IMR-90 (cell line): ENCODE results near the gene SLC6A16. TPM values are rescaled to one million over a fixed set of nuclear protein-coding genes. Genes with fewer than 3 reads are reported as not detected.

Experiments used
- ATAC-seq: fragments of 200-7000 bp; cut with Tn5 transposase; 2 replicates; pipeline ENCODE4 v1.9.1; 2020; ENCODE audit warnings: low read depth, mild to moderate bottlenecking, moderate library complexity
- BruUV-seq: library from RNA; stranded (reverse); fragments of 400-500 nt; replicated peaks from 2 replicates; lab custom pipeline; 2021; lab: Mats Ljungman, UMichigan
- CTCF ChIA-PET: fragments of 300-600 bp; formaldehyde crosslinking; extraction: SDS; loops from one replicate; lab custom pipeline; 2021; ENCODE audit warnings: antibody characterized with exemption; lab: Yijun Ruan, JAX
- POLR2A ChIA-PET: fragments of 300-600 bp; sonication (Branson Sonifier 250); formaldehyde crosslinking; loops from one replicate; lab custom pipeline; 2022; ENCODE audit warnings: antibody characterized with exemption; ENCODE audit not compliant: unreplicated experiment; lab: Charles Lee
- DNase-seq: peaks from one replicate; pipeline ENCODE4 v3.0.0; 2013
- H2AFZ ChIP-seq: replicated peaks from 2 replicates; pipeline ENCODE3; 2013; ENCODE audit warnings: low read length, mild to moderate bottlenecking; ENCODE audit not compliant: poor library complexity
- H2AK5ac ChIP-seq: 2 replicates; pipeline ENCODE4 v1.6.1; 2013; ENCODE audit warnings: low read depth, low read length, inconsistent platforms
- H2AK9ac ChIP-seq: replicated peaks from 2 replicates; pipeline ENCODE3; 2013; ENCODE audit warnings: mild to moderate bottlenecking, low read depth, low read length, moderate library complexity; ENCODE audit not compliant: poor library complexity
- H2BK120ac ChIP-seq: 2 replicates; pipeline ENCODE4 v1.6.1; 2013; ENCODE audit warnings: low read depth, low read length, inconsistent platforms
- H2BK15ac ChIP-seq: 3 replicates; pipeline ENCODE4 v1.6.1; 2013; ENCODE audit warnings: low read depth, low read length, inconsistent platforms
- H2BK20ac ChIP-seq: 2 replicates; pipeline ENCODE4 v1.6.1; 2013; ENCODE audit warnings: low read depth, mild to moderate bottlenecking, inconsistent platforms, low read length, moderate library complexity
- H2BK5ac ChIP-seq: 2 replicates; pipeline ENCODE4 v1.6.1; 2013; ENCODE audit warnings: mild to moderate bottlenecking, low read depth, low read length, inconsistent platforms; ENCODE audit not compliant: poor library complexity, severe bottlenecking
- H3K14ac ChIP-seq: replicated peaks from 2 replicates; pipeline ENCODE4 v1.6.1; 2013; ENCODE audit warnings: low read depth, low read length, inconsistent platforms
- H3K18ac ChIP-seq: 2 replicates; pipeline ENCODE4 v1.6.1; 2013; ENCODE audit warnings: low read depth, low read length, control low read depth
- H3K23ac ChIP-seq: 2 replicates; pipeline ENCODE4 v1.6.1; 2013; ENCODE audit warnings: low read depth, low read length, inconsistent platforms
- H3K27ac ChIP-seq: 2 replicates; pipeline ENCODE4 v1.5.1; 2013; ENCODE audit warnings: mild to moderate bottlenecking, control low read depth, low read length; ENCODE audit not compliant: insufficient read depth
- H3K27me3 ChIP-seq: 2 replicates; pipeline ENCODE4 v1.6.1; 2013; ENCODE audit warnings: low read length; ENCODE audit not compliant: control insufficient read depth, insufficient read depth
- H3K36me3 ChIP-seq: 2 replicates; pipeline ENCODE4 v1.6.1; 2013; ENCODE audit warnings: low read length, mixed read lengths; ENCODE audit not compliant: control insufficient read depth, insufficient read depth
- H3K4ac ChIP-seq: 2 replicates; pipeline ENCODE4 v1.6.1; 2013; ENCODE audit warnings: low read depth, low read length, inconsistent platforms
- H3K4me1 ChIP-seq: 2 replicates; pipeline ENCODE4 v1.6.1; 2013; ENCODE audit warnings: low read length, mixed read lengths; ENCODE audit not compliant: control insufficient read depth, insufficient read depth
- H3K4me2 ChIP-seq: 2 replicates; pipeline ENCODE4 v1.6.1; 2013; ENCODE audit warnings: low read depth, mild to moderate bottlenecking, control low read depth, low read length, moderate library complexity
- H3K4me3 ChIP-seq: 2 replicates; pipeline ENCODE4 v1.5.1; 2013; ENCODE audit warnings: low read depth, mild to moderate bottlenecking, control low read depth, low read length, moderate library complexity; ENCODE audit not compliant: insufficient read depth
- H3K56ac ChIP-seq: 2 replicates; pipeline ENCODE4 v1.6.1; 2013; ENCODE audit warnings: low read length, inconsistent platforms; ENCODE audit not compliant: insufficient read depth; ENCODE audit errors: extremely low read depth
- H3K79me1 ChIP-seq, 2 experiments: 2 replicates each; pipeline ENCODE4 v1.6.1; 2013; ENCODE audit warnings: low read length in 2 of 2, inconsistent platforms in 1 of 2, low read depth in 1 of 2
- H3K9ac ChIP-seq: 2 replicates; pipeline ENCODE4 v1.6.1; 2013; ENCODE audit warnings: low read depth, low read length, control low read depth
- H3K9me1 ChIP-seq: 2 replicates; pipeline ENCODE4 v1.6.1; 2013; ENCODE audit warnings: low read length, inconsistent platforms; ENCODE audit not compliant: insufficient read depth
- H3K9me3 ChIP-seq: 2 replicates; pipeline ENCODE4 v1.6.1; 2013; ENCODE audit warnings: low read length; ENCODE audit not compliant: control insufficient read depth, insufficient read depth
- H4K20me1 ChIP-seq: 2 replicates; pipeline ENCODE4 v1.6.1; 2013; ENCODE audit warnings: low read length, inconsistent platforms; ENCODE audit not compliant: insufficient read depth
- H4K5ac ChIP-seq: 2 replicates; pipeline ENCODE4 v1.6.1; 2013; ENCODE audit warnings: mild to moderate bottlenecking, low read depth, low read length, control low read depth
- H4K8ac ChIP-seq, 2 experiments: 2 replicates each; pipeline ENCODE4 v1.6.1; 2013; ENCODE audit warnings: low read depth in 2 of 2, low read length in 2 of 2, control low read depth in 1 of 2, inconsistent platforms in 1 of 2
- H4K91ac ChIP-seq: 2 replicates; pipeline ENCODE4 v1.6.1; 2013; ENCODE audit warnings: low read depth, low read length, inconsistent platforms; ENCODE audit not compliant: insufficient read depth
- BHLHE40 ChIP-seq: fragments of 150-350 bp; IDR thresholded peaks from 2 replicates; pipeline ENCODE4 v1.6.1; 2016; ENCODE audit warnings: mild to moderate bottlenecking, low read depth, low read length
- CEBPB ChIP-seq: IDR thresholded peaks from 2 replicates; pipeline ENCODE4 v1.6.1; 2012; ENCODE audit warnings: low read depth, low read length, improper control_type of control experiment
- CHD1 ChIP-seq: IDR thresholded peaks from 2 replicates; pipeline ENCODE4 v1.6.1; 2012; ENCODE audit warnings: low read depth, low read length, improper control_type of control experiment
- FOS ChIP-seq: fragments of 150-350 bp; IDR thresholded peaks from 2 replicates; pipeline ENCODE4 v1.6.1; 2016; ENCODE audit warnings: low read depth, low read length
- MAFK ChIP-seq: IDR thresholded peaks from 2 replicates; pipeline ENCODE4 v1.6.1; 2012; ENCODE audit warnings: low read depth, low read length, improper control_type of control experiment
- MXI1 ChIP-seq: IDR thresholded peaks from 2 replicates; pipeline ENCODE4 v1.6.1; 2012; ENCODE audit warnings: low read depth, mild to moderate bottlenecking, low read length, moderate library complexity, borderline replicate concordance
- NFE2L2 ChIP-seq: fragments of 150-350 bp; IDR thresholded peaks from 2 replicates; pipeline ENCODE4 v1.6.1; 2016; ENCODE audit warnings: low read depth, mild to moderate bottlenecking, low read length
- POLR2A ChIP-seq: IDR thresholded peaks from 2 replicates; pipeline ENCODE4 v1.6.1; 2012; ENCODE audit warnings: mild to moderate bottlenecking, low read depth, low read length
- RCOR1 ChIP-seq: IDR thresholded peaks from 2 replicates; pipeline ENCODE4 v1.6.1; 2012; ENCODE audit warnings: mild to moderate bottlenecking, low read length, improper control_type of control experiment; ENCODE audit not compliant: insufficient replicate concordance
- RFX5 ChIP-seq: IDR thresholded peaks from 2 replicates; pipeline ENCODE4 v1.8.0; 2012; ENCODE audit warnings: low read depth, mild to moderate bottlenecking, low read length, moderate library complexity
- SMC3 ChIP-seq: fragments of 150-350 bp; IDR thresholded peaks from 2 replicates; pipeline ENCODE4 v1.6.1; 2016; ENCODE audit warnings: low read depth, mild to moderate bottlenecking, antibody characterized with exemption, low read length, moderate library complexity
- WGBS, 2 experiments: methylation state at CpG; one replicate each; pipeline versions ENCODE4 v1.1.5 to v1.1.7; 2013; ENCODE audit warnings: missing lambda C conversion rate in 2 of 2; ENCODE audit not compliant: insufficient read length in 1 of 2; ENCODE audit errors: extremely low coverage in 2 of 2; 5-methylcytosine and 5-hydroxymethylcytosine counted together
- dilution Hi-C: fragments of 300-500 bp; cut with HindIII; formaldehyde crosslinking; loops from one replicate; pipeline ENCODE4 v1.14.3; 2018; ENCODE audit warnings: low sequenced_read_pairs; ENCODE audit not compliant: unreplicated experiment
- in situ Hi-C: fragments of 300-500 bp; cut with MboI; formaldehyde crosslinking; loops from 3 replicates; pipeline ENCODE4 v1.14.3; 2019; ENCODE audit warnings: low sequenced_read_pairs, inconsistent platforms, mixed read lengths
- intact Hi-C: fragments of 100-400 bp; cut with micrococcal nuclease; formaldehyde crosslinking; loops from 2 replicates; pipeline ENCODE4 v1.10.0; 2022
- polyA plus RNA-seq, 3 experiments: library from polyadenylated mRNA; depleted of rRNA; stranded (reverse); fragments of >200 nt; gene quantifications; 2 replicates each; pipeline ENCODE4 v1.2.3, GENCODE V29; 2012; ENCODE audit warnings: low replicate concordance in 1 of 3
- total RNA-seq: library from RNA; depleted of rRNA; stranded (reverse); fragments of >200 nt; gene quantifications from 2 replicates; pipeline ENCODE4 v1.2.3, GENCODE V29; 2012
- TF ChIP-seq, protein P1 (sequence below): conservative IDR thresholded peaks from 2 replicates; pipeline ENCODE4 v1.5.1; 2012; ENCODE audit warnings: mild to moderate bottlenecking, low read depth, low read length, improper control_type of control experiment
- TF ChIP-seq, protein P2 (sequence below): fragments of 150-350 bp; IDR thresholded peaks from 2 replicates; pipeline ENCODE4 v1.6.1; 2016; ENCODE audit warnings: low read depth, mild to moderate bottlenecking, low read length, moderate library complexity, borderline replicate concordance

SLC6A16 gene
- total and polyA plus RNA-seq, 2 of the 4 experiments (the other 2 are of a cell fraction): 0.18 to 0.89 TPM

DNA sequence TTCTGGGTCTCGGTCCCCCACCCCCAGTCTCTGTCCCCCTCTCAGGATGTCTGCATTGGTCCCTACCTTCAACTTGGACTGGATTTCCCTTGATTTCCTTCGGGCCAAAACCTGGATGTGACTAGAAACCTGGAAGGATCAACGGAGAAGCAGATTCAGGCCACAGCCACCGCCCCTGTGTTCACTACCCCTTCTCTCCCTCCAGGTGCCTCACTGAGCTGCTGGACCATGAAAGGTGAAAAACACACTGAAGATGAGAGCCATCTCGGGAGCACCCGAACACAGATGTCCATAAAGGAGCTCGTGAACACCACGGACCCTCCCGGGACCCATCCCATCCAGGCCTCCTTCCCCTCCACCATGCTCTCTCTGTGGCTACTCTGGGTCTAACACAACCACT lies 32.2 kb upstream of the SLC6A16 start:
- no peak for DNase-seq
- peaks cover 56% of the 10 kb centered on the region for H3K36me3 ChIP-seq
- 86% methylated on average over 2 of the region's 9 CpGs; no CpG with 5 or more reads in 1 of the 2 experiments for WGBS, 2 experiments
- H4K91ac ChIP-seq: no peak overlapping the region
- no peak overlapping the region for H2AK9ac ChIP-seq
- POLR2A ChIA-PET: no interaction called here
- no peak overlapping the region for H3K27ac ChIP-seq
- intact Hi-C loops (no loop called here), in situ Hi-C loops (no loop called here), dilution Hi-C loops (no loop called here)
- BruUV-seq: no TSS peak
- no peaks in the 10 kb centered on the region for H3K27me3 ChIP-seq
- no peak for TF ChIP-seq CHD1
- TF ChIP-seq NFE2L2: no peak
- no peak for TF ChIP-seq BHLHE40
- TF ChIP-seq POLR2A: no peak
- TF ChIP-seq, protein P1, sequence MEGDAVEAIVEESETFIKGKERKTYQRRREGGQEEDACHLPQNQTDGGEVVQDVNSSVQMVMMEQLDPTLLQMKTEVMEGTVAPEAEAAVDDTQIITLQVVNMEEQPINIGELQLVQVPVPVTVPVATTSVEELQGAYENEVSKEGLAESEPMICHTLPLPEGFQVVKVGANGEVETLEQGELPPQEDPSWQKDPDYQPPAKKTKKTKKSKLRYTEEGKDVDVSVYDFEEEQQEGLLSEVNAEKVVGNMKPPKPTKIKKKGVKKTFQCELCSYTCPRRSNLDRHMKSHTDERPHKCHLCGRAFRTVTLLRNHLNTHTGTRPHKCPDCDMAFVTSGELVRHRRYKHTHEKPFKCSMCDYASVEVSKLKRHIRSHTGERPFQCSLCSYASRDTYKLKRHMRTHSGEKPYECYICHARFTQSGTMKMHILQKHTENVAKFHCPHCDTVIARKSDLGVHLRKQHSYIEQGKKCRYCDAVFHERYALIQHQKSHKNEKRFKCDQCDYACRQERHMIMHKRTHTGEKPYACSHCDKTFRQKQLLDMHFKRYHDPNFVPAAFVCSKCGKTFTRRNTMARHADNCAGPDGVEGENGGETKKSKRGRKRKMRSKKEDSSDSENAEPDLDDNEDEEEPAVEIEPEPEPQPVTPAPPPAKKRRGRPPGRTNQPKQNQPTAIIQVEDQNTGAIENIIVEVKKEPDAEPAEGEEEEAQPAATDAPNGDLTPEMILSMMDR: no peak
- TF ChIP-seq SMC3: no peak
- TF ChIP-seq RFX5: no peak
- TF ChIP-seq FOS: no peak
- no peak for TF ChIP-seq MAFK
- TF ChIP-seq MXI1: no peak
- no peak for TF ChIP-seq RCOR1
- TF ChIP-seq CEBPB: no peak
- TF ChIP-seq, protein P2, sequence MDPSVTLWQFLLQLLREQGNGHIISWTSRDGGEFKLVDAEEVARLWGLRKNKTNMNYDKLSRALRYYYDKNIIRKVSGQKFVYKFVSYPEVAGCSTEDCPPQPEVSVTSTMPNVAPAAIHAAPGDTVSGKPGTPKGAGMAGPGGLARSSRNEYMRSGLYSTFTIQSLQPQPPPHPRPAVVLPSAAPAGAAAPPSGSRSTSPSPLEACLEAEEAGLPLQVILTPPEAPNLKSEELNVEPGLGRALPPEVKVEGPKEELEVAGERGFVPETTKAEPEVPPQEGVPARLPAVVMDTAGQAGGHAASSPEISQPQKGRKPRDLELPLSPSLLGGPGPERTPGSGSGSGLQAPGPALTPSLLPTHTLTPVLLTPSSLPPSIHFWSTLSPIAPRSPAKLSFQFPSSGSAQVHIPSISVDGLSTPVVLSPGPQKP: no peak
- no peak for ATAC-seq
- no peak overlapping the region for H4K8ac ChIP-seq
- peaks cover 16% of the 10 kb centered on the region; the same call in 1 of the 2 replicates for H3K9me1 ChIP-seq
- H2BK5ac ChIP-seq: no peak overlapping the region
- no peak overlapping the region for H3K9ac ChIP-seq
- no peak overlapping the region for H2BK15ac ChIP-seq
- H2AK5ac ChIP-seq: no peak overlapping the region
- no peak overlapping the region for H3K4ac ChIP-seq
- peaks cover 4% of the 10 kb centered on the region; the same call in 1 of the 2 replicates for H3K4me1 ChIP-seq
- H2BK120ac ChIP-seq: no peak overlapping the region
- peaks cover 22 to 70% of the 10 kb centered on the region in 2 experiments for H3K79me1 ChIP-seq
- H3K18ac ChIP-seq: no peak overlapping the region
- no peak overlapping the region for H4K5ac ChIP-seq
- CTCF ChIA-PET: no interaction called here
- no peak overlapping the region for H2AFZ ChIP-seq
- peaks cover 6% of the 10 kb centered on the region; the same call in 1 of the 2 replicates for H4K20me1 ChIP-seq
- no peak overlapping the region for H3K4me3 ChIP-seq
- H3K23ac ChIP-seq: no peak overlapping the region
- no peak overlapping the region for H3K4me2 ChIP-seq
- no peak overlapping the region for H3K56ac ChIP-seq
- H3K14ac ChIP-seq: no peak overlapping the region
- no peaks in the 10 kb centered on the region for H3K9me3 ChIP-seq
- no peak overlapping the region for H2BK20ac ChIP-seq
